Fibroblast of the conjunctiva (primary cell): Measurements from ENCODE around the gene DIRAS3.
"Not testable (repeated sequence)": the region's sequence is repeated elsewhere in the genome, so short reads cannot be mapped to it uniquely, and the experiment has no call there.

ENCODE experiments used
- DNase-seq: peaks from one replicate; pipeline ENCODE4 v3.0.0-alpha.2; 2010; ENCODE audit warnings: low read depth

DIRAS3 gene

GRCh38 chr1:68049941-68050878 lies at the start of gene DIRAS3:
DIRAS3 (minus strand) TSS chr1:68050627; CDS start chr1:68047297, 3,330 bp downstream.
- peak; percentile 23 for DNase-seq

- no peak for DNase-seq
Measured at GRCh38 chr1:68093737-68094136, 43.3 kb upstream of the DIRAS3 start.

GRCh38 chr1:68087184-68087583 lies 36.8 kb upstream of the DIRAS3 start:
- DNase-seq = no peak

- no peak for DNase-seq
Measured at GRCh38 chr1:68085752-68086151, 35.3 kb upstream of the DIRAS3 start.

GRCh38 chr1:68083686-68084085 lies 33.3 kb upstream of the DIRAS3 start:
- DNase-seq = no peak

- DNase-seq = no peak
Measured at GRCh38 chr1:68081775-68082283, 31.4 kb upstream of the DIRAS3 start.

- DNase-seq = no peak
Measured at GRCh38 chr1:68078647-68079046, 28.2 kb upstream of the DIRAS3 start.

- no peak for DNase-seq
Measured at GRCh38 chr1:68074472-68074871, 24.0 kb upstream of the DIRAS3 start.

GRCh38 chr1:68065766-68066165 lies 15.3 kb upstream of the DIRAS3 start:
- DNase-seq = no peak

GRCh38 chr1:68058053-68058452 lies 7.6 kb upstream of the DIRAS3 start:
- DNase-seq = not testable (repeated sequence)

GRCh38 chr1:68057564-68057963 lies 7.1 kb upstream of the DIRAS3 start:
- DNase-seq = no peak

GRCh38 chr1:68057050-68057449 lies 6.6 kb upstream of the DIRAS3 start:
- DNase-seq = no peak

- peak; percentile 48 for DNase-seq
Measured at GRCh38 chr1:68051475-68051874, 1.0 kb upstream of the DIRAS3 start.

GRCh38 chr1:68047659-68048026 lies 2.8 kb downstream of the DIRAS3 start:
- DNase-seq = no peak

- DNase-seq = no peak
Measured at GRCh38 chr1:68046885-68047658, 3.4 kb downstream of the DIRAS3 start.

GRCh38 chr1:68046423-68046822 lies 4.0 kb downstream of the DIRAS3 start:
- no peak for DNase-seq

- DNase-seq = no peak
Measured at GRCh38 chr1:68045511-68046180, 4.8 kb downstream of the DIRAS3 start.

- DNase-seq = no peak
Measured at GRCh38 chr1:68043443-68044090, 6.9 kb downstream of the DIRAS3 start.

- DNase-seq = no peak
Measured at GRCh38 chr1:68036946-68037345, 13.5 kb downstream of the DIRAS3 start.

GRCh38 chr1:68029444-68029843 lies 21.0 kb downstream of the DIRAS3 start:
- DNase-seq = no peak

GRCh38 chr1:68028566-68028965 lies 21.9 kb downstream of the DIRAS3 start:
- DNase-seq = no peak
